OCI-LY7 (cell line): ENCODE results near the gene TMED5.
"Not testable (repeated sequence)": the region's sequence is repeated elsewhere in the genome, so short reads cannot be mapped to it uniquely, and the experiment has no call there.

Source experiments
- EZH2phosphoT487 ChIP-seq: fragments of 200-600 bp; sonication (generic); IDR thresholded peaks from 2 replicates; pipeline ENCODE4 v1.6.1; 2018; ENCODE audit warnings: low read depth, borderline replicate concordance, mild to moderate bottlenecking, mixed run types, antibody characterized with exemption, low read length, moderate library complexity, mixed read lengths
- TF ChIP-seq, protein P1 (sequence below): fragments of 200-600 bp; sonication (generic); conservative IDR thresholded peaks from 2 replicates; pipeline ENCODE4 v1.5.1; 2014; ENCODE audit warnings: mild to moderate bottlenecking, antibody characterized with exemption, low read length, moderate library complexity, mixed read lengths

DNA sequence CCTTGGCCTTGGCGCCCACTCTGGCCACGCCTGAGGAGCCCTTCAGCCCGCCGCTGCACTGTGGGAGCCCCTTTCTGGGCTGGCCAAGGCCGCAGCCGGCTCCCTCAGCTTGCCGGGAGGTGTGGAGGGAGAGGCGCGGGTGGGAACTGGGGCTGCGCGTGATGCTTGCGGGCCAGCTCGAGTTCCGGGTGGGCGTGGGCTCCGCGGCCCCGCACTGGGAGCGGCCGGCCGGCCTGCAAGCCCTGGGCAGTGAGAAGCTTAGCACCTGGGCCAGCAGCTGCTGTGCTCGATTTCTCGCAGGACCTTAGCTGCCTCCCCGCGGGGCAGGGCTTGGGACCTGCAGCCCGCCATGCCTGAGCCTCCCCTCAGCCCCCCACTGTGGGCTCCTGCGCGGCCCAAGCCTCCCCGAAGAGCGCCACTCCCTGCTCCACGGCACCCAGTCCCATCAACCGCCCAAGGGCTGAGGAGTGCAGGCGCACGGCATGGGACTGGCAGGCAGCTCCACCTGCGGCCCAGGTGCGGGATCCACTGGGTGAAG lies 10.0 kb downstream of the TMED5 start:
- TF ChIP-seq, protein P1, sequence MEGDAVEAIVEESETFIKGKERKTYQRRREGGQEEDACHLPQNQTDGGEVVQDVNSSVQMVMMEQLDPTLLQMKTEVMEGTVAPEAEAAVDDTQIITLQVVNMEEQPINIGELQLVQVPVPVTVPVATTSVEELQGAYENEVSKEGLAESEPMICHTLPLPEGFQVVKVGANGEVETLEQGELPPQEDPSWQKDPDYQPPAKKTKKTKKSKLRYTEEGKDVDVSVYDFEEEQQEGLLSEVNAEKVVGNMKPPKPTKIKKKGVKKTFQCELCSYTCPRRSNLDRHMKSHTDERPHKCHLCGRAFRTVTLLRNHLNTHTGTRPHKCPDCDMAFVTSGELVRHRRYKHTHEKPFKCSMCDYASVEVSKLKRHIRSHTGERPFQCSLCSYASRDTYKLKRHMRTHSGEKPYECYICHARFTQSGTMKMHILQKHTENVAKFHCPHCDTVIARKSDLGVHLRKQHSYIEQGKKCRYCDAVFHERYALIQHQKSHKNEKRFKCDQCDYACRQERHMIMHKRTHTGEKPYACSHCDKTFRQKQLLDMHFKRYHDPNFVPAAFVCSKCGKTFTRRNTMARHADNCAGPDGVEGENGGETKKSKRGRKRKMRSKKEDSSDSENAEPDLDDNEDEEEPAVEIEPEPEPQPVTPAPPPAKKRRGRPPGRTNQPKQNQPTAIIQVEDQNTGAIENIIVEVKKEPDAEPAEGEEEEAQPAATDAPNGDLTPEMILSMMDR: not testable (repeated sequence)
- not testable (repeated sequence) for TF ChIP-seq EZH2phosphoT487
